Measurements from ENCODE around the gene CASK.

GRCh38 chrX:41684138-41684537 lies 239.2 kb downstream of the CASK start:
- TF ChIP-seq CTCF (IDR thresholded peaks at IDR 0.05) (no peak), POLR2A (IDR thresholded peaks at IDR 0.05) (no peak), EP300 (IDR thresholded peaks at IDR 0.05) (no peak)

Data from tibial nerve (tissue), 4 donors.